OCI-LY7 (cell line): ENCODE data around the gene DSG3.

Experiments
- EZH2phosphoT487 ChIP-seq: fragments of 200-600 bp; sonication (generic); IDR thresholded peaks from 2 replicates; pipeline ENCODE4 v1.6.1; 2018; ENCODE audit warnings: low read depth, borderline replicate concordance, mild to moderate bottlenecking, mixed run types, antibody characterized with exemption, low read length, moderate library complexity, mixed read lengths
- TF ChIP-seq, protein P1 (sequence below): fragments of 200-600 bp; sonication (generic); conservative IDR thresholded peaks from 2 replicates; pipeline ENCODE4 v1.5.1; 2014; ENCODE audit warnings: mild to moderate bottlenecking, antibody characterized with exemption, low read length, moderate library complexity, mixed read lengths

- TF ChIP-seq, protein P1, sequence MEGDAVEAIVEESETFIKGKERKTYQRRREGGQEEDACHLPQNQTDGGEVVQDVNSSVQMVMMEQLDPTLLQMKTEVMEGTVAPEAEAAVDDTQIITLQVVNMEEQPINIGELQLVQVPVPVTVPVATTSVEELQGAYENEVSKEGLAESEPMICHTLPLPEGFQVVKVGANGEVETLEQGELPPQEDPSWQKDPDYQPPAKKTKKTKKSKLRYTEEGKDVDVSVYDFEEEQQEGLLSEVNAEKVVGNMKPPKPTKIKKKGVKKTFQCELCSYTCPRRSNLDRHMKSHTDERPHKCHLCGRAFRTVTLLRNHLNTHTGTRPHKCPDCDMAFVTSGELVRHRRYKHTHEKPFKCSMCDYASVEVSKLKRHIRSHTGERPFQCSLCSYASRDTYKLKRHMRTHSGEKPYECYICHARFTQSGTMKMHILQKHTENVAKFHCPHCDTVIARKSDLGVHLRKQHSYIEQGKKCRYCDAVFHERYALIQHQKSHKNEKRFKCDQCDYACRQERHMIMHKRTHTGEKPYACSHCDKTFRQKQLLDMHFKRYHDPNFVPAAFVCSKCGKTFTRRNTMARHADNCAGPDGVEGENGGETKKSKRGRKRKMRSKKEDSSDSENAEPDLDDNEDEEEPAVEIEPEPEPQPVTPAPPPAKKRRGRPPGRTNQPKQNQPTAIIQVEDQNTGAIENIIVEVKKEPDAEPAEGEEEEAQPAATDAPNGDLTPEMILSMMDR = no peak
- no peak for TF ChIP-seq EZH2phosphoT487
Observed at GRCh38 chr18:31403409-31403808, 44.1 kb upstream of the DSG3 start.
